ENCODE results near the gene KCTD4. TPM values are rescaled to one million over a fixed set of nuclear protein-coding genes. Genes with fewer than 3 reads are reported as not detected.

The KCTD4 gene
- total and polyA plus RNA-seq, 3 donors from 2014 or later: not detected

- no peak for DNase-seq
- no peak overlapping the region for H3K27ac ChIP-seq
- WGBS, 2 donors: 89 to 91% methylated on average over 9 of the region's 9 CpGs
- H3K9me3 ChIP-seq: no peaks in the 10 kb centered on the region
- intact Hi-C loops (cut with DNase I; ENCODE audit: low total_unique reads): no loop called here
- no peaks in the 10 kb centered on the region for H3K27me3 ChIP-seq
- TF ChIP-seq POLR2A (IDR thresholded peaks at IDR 0.05): no peak
- TF ChIP-seq, protein P1, sequence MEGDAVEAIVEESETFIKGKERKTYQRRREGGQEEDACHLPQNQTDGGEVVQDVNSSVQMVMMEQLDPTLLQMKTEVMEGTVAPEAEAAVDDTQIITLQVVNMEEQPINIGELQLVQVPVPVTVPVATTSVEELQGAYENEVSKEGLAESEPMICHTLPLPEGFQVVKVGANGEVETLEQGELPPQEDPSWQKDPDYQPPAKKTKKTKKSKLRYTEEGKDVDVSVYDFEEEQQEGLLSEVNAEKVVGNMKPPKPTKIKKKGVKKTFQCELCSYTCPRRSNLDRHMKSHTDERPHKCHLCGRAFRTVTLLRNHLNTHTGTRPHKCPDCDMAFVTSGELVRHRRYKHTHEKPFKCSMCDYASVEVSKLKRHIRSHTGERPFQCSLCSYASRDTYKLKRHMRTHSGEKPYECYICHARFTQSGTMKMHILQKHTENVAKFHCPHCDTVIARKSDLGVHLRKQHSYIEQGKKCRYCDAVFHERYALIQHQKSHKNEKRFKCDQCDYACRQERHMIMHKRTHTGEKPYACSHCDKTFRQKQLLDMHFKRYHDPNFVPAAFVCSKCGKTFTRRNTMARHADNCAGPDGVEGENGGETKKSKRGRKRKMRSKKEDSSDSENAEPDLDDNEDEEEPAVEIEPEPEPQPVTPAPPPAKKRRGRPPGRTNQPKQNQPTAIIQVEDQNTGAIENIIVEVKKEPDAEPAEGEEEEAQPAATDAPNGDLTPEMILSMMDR (IDR thresholded peaks at IDR 0.05): no peak
- no peaks in the 10 kb centered on the region for H3K36me3 ChIP-seq (ENCODE audit: low read depth, missing control alignments)
- no peak overlapping the region for H3K4me3 ChIP-seq
- no peaks in the 10 kb centered on the region for H3K4me1 ChIP-seq
Observed at GRCh38 chr13:45215392-45216077, 14.7 kb upstream of the KCTD4 start.

- H3K4me3 ChIP-seq: no peak overlapping the region
- H3K27me3 ChIP-seq: no peaks in the 10 kb centered on the region
- no peaks in the 10 kb centered on the region for H3K36me3 ChIP-seq (ENCODE audit: low read depth, missing control alignments)
- peaks cover 6% of the 10 kb centered on the region for H3K4me1 ChIP-seq
- TF ChIP-seq, protein P1 (IDR thresholded peaks at IDR 0.05): no peak
- no peak for TF ChIP-seq POLR2A (IDR thresholded peaks at IDR 0.05)
- no peak for DNase-seq
- H3K27ac ChIP-seq: no peak overlapping the region
- H3K9me3 ChIP-seq: no peaks in the 10 kb centered on the region
- intact Hi-C loops (cut with DNase I; ENCODE audit: low total_unique reads): no loop called here
Observed at GRCh38 chr13:45209229-45209628, 8.4 kb upstream of the KCTD4 start.

GRCh38 chr13:45208132-45208531, 7.3 kb upstream of the KCTD4 start:
- no peak overlapping the region for H3K4me3 ChIP-seq
- peaks cover 6% of the 10 kb centered on the region for H3K4me1 ChIP-seq
- H3K27ac ChIP-seq: no peak overlapping the region
- H3K36me3 ChIP-seq (ENCODE audit: low read depth, missing control alignments): no peaks in the 10 kb centered on the region
- H3K27me3 ChIP-seq: no peaks in the 10 kb centered on the region
- intact Hi-C loops (cut with DNase I; ENCODE audit: low total_unique reads): no loop called here
- H3K9me3 ChIP-seq: no peaks in the 10 kb centered on the region
- no peak for TF ChIP-seq POLR2A (IDR thresholded peaks at IDR 0.05)
- TF ChIP-seq, protein P1 (IDR thresholded peaks at IDR 0.05): no peak
- DNase-seq: no peak
- WGBS, 2 donors: 73 to 92% methylated on average over 2 of the region's 2 CpGs

DNA sequence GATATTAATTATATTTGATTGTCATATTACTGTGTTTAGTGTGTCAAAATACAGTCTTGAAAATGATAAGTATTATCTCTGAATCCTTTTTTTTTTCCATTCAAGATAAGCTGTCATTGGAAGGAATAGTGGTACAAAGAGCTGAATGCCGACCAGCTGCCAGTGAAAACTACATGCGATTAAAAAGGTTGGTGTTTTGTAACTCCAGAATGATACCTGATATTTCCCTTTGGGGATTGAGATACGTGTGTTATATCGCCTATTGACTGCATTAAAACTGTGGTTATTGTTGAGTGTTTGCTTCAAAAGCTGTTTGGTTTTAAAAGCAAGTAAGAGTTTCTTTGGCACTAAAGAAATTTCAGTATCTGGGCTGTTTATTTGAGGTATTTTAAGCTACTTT, 6.5 kb upstream of the KCTD4 start:
- TF ChIP-seq, protein P1 (IDR thresholded peaks at IDR 0.05): no peak
- TF ChIP-seq POLR2A (IDR thresholded peaks at IDR 0.05): no peak
- H3K27me3 ChIP-seq: no peaks in the 10 kb centered on the region
- peaks cover 6% of the 10 kb centered on the region for H3K4me1 ChIP-seq
- no peaks in the 10 kb centered on the region for H3K36me3 ChIP-seq (ENCODE audit: low read depth, missing control alignments)
- DNase-seq: no peak
- H3K4me3 ChIP-seq: no peak overlapping the region
- WGBS, 2 donors: 60 to 74% methylated on average over 4 of the region's 4 CpGs
- no peaks in the 10 kb centered on the region for H3K9me3 ChIP-seq
- no peak overlapping the region for H3K27ac ChIP-seq
- intact Hi-C loops (cut with DNase I; ENCODE audit: low total_unique reads): no loop called here

GRCh38 chr13:45206340-45206739, 5.5 kb upstream of the KCTD4 start:
- Histone ChIP-seq H3K4me3 (no peak overlapping the region), H3K36me3 (ENCODE audit: low read depth, missing control alignments) (no peaks in the 10 kb centered on the region), H3K4me1 (peaks cover 6% of the 10 kb centered on the region), H3K27ac (no peak overlapping the region), H3K9me3 (no peaks in the 10 kb centered on the region), H3K27me3 (no peaks in the 10 kb centered on the region)
- intact Hi-C loops (cut with DNase I; ENCODE audit: low total_unique reads): no loop called here
- TF ChIP-seq, protein P1 (IDR thresholded peaks at IDR 0.05): no peak
- no peak for TF ChIP-seq POLR2A (IDR thresholded peaks at IDR 0.05)
- DNase-seq: no peak

Measured in testis (tissue), 3 donors.